H1 (cell line): ENCODE results near the gene SYNPR. TPM values are rescaled to one million over a fixed set of nuclear protein-coding genes. Genes with fewer than 3 reads are reported as not detected.

Experiments used
- CTCF ChIA-PET: fragments of 300-600 bp; sonication (Branson Sonifier 250); formaldehyde crosslinking; loops from one replicate; lab custom pipeline; 2021; ENCODE audit not compliant: partially characterized antibody; lab: Charles Lee
- POLR2A ChIA-PET: fragments of 300-600 bp; sonication (Branson Sonifier 250); formaldehyde crosslinking; loops from one replicate; lab custom pipeline; 2021; ENCODE audit warnings: inconsistent platforms; ENCODE audit not compliant: partially characterized antibody; lab: Charles Lee
- DNase-seq, 2 experiments: peaks; one replicate each; pipeline versions ENCODE4 v3.0.0 to v3.0.0-alpha.2; 2010 to 2022; ENCODE audit warnings: low spot score in 2 of 2, low read depth in 1 of 2, mixed read lengths in 1 of 2
- FAIRE-seq: peaks from 2 replicates; lab custom pipeline; 2011; peaks lifted over from hg19 to GRCh38; lab: Jason Lieb, UNC
- H2AFZ ChIP-seq: 2 replicates; pipeline ENCODE4 v1.8.1; 2012; ENCODE audit warnings: low read length, inconsistent platforms
- H2AK5ac ChIP-seq: 2 replicates; pipeline ENCODE4 v1.6.1; 2013; ENCODE audit warnings: low read depth, low read length
- H2BK120ac ChIP-seq: replicated peaks from 2 replicates; pipeline ENCODE3; 2013; ENCODE audit warnings: low read depth, low read length, inconsistent platforms
- H2BK12ac ChIP-seq: 2 replicates; pipeline ENCODE4 v1.6.1; 2013; ENCODE audit warnings: low read depth, low read length
- H2BK15ac ChIP-seq: 2 replicates; pipeline ENCODE4 v1.6.1; 2013; ENCODE audit warnings: low read length
- H2BK20ac ChIP-seq: 2 replicates; pipeline ENCODE4 v1.6.1; 2013; ENCODE audit warnings: low read length
- H2BK5ac ChIP-seq: 2 replicates; pipeline ENCODE4 v1.6.1; 2013; ENCODE audit warnings: low read depth, low read length
- H3K14ac ChIP-seq: 2 replicates; pipeline ENCODE4 v1.6.1; 2013; ENCODE audit warnings: inconsistent platforms; ENCODE audit not compliant: insufficient read length
- H3K18ac ChIP-seq: 2 replicates; pipeline ENCODE4 v1.6.1; 2013; ENCODE audit warnings: low read length; ENCODE audit errors: extremely low read depth
- H3K23ac ChIP-seq: 2 replicates; pipeline ENCODE4 v1.6.1; 2013; ENCODE audit warnings: inconsistent platforms; ENCODE audit not compliant: insufficient read length
- H3K23me2 ChIP-seq: 2 replicates; pipeline ENCODE4 v1.6.1; 2013; ENCODE audit warnings: low read depth, low read length
- H3K27ac ChIP-seq: 2 replicates; pipeline ENCODE4 v1.6.1; 2011; ENCODE audit warnings: low read depth, low read length, inconsistent platforms
- H3K27me3 ChIP-seq, 4 experiments: replicated peaks in 1 of 4; 1 replicate in 1 of 4; 2 replicates in 3 of 4; pipeline versions ENCODE4 v1.6.1 to v1.8.1; 2011 to 2013; ENCODE audit warnings: low read length in 3 of 4, mild to moderate bottlenecking in 3 of 4, inconsistent platforms in 2 of 4, mixed read lengths in 2 of 4, moderate library complexity in 1 of 4; ENCODE audit not compliant: control insufficient read depth in 3 of 4, insufficient read depth in 3 of 4; ENCODE audit errors: extremely low read depth in 1 of 4
- H3K36me3 ChIP-seq, 4 experiments: 2 replicates each; pipeline versions ENCODE4 v1.6.1 to v1.8.1; 2011 to 2013; ENCODE audit warnings: mild to moderate bottlenecking in 4 of 4, low read length in 3 of 4, moderate library complexity in 2 of 4, control low read depth in 1 of 4, inconsistent platforms in 1 of 4; ENCODE audit not compliant: insufficient read depth in 4 of 4, control insufficient read depth in 2 of 4
- H3K4ac ChIP-seq: replicated peaks from 2 replicates; pipeline ENCODE3; 2013; ENCODE audit warnings: low read length, low read depth, mixed read lengths, inconsistent platforms; ENCODE audit not compliant: insufficient read length
- H3K4me1 ChIP-seq, 4 experiments: replicated peaks in 1 of 4; 1 replicate in 1 of 4; 2 replicates in 3 of 4; pipeline versions ENCODE4 v1.6.1 to v1.8.1; 2011 to 2013; ENCODE audit warnings: low read length in 3 of 4, inconsistent platforms in 2 of 4, mixed read lengths in 1 of 4; ENCODE audit not compliant: insufficient read depth in 4 of 4, control insufficient read depth in 3 of 4
- H3K4me2 ChIP-seq, 2 experiments: 2 replicates each; pipeline versions ENCODE4 v1.6.1 to v1.8.1; 2011 to 2013; ENCODE audit warnings: low read depth in 2 of 2, low read length in 2 of 2, control low read depth in 1 of 2, inconsistent platforms in 1 of 2, mild to moderate bottlenecking in 1 of 2; ENCODE audit not compliant: insufficient read depth in 1 of 2
- H3K4me3 ChIP-seq, 4 experiments: fragments of 200-600, 300-600 bp in 1 of 4; sonication (generic), shearing (Covaris generic), sonication (Bioruptor Twin) in 1 of 4; 2 replicates each; pipeline versions ENCODE4 v1.5.1 to v1.8.1; 2011 to 2016; ENCODE audit warnings: low read length in 4 of 4, low read depth in 3 of 4, control low read depth in 2 of 4, inconsistent platforms in 2 of 4, mild to moderate bottlenecking in 2 of 4, mixed read lengths in 1 of 4, moderate library complexity in 1 of 4; ENCODE audit not compliant: insufficient read depth in 2 of 4; ENCODE audit errors: extremely low read depth in 1 of 4
- H3K56ac ChIP-seq: replicated peaks from 2 replicates; pipeline ENCODE3; 2013; ENCODE audit warnings: low read depth, mild to moderate bottlenecking, mixed read lengths, low read length, inconsistent platforms; ENCODE audit not compliant: insufficient read length
- H3K79me1 ChIP-seq: 2 replicates; pipeline ENCODE4 v1.6.1; 2013; ENCODE audit warnings: low read depth, low read length, control low read depth
- H3K79me2 ChIP-seq, 2 experiments: 2 replicates each; pipeline versions ENCODE4 v1.6.1 to v1.8.1; 2012 to 2013; ENCODE audit warnings: low read length in 2 of 2, mild to moderate bottlenecking in 2 of 2, inconsistent platforms in 1 of 2; ENCODE audit not compliant: insufficient read depth in 2 of 2, control insufficient read depth in 1 of 2
- H3K9ac ChIP-seq, 4 experiments: replicated peaks in 1 of 4; 1 replicate in 1 of 4; 2 replicates in 3 of 4; pipeline versions ENCODE4 v1.6.1 to v1.8.1; 2011 to 2013; ENCODE audit warnings: low read depth in 3 of 4, low read length in 3 of 4, control low read depth in 2 of 4, mild to moderate bottlenecking in 2 of 4, moderate library complexity in 2 of 4, inconsistent platforms in 1 of 4; ENCODE audit errors: extremely low read depth in 1 of 4
- H3K9me3 ChIP-seq, 2 experiments: 2 replicates each; pipeline versions ENCODE4 v1.6.1 to v1.8.1; 2012 to 2013; ENCODE audit warnings: mild to moderate bottlenecking in 2 of 2, moderate library complexity in 2 of 2, control low read depth in 1 of 2, inconsistent platforms in 1 of 2, low read depth in 1 of 2, low read length in 1 of 2, mixed read lengths in 1 of 2; ENCODE audit not compliant: insufficient read depth in 2 of 2
- H4K20me1 ChIP-seq, 2 experiments: replicated peaks in 1 of 2; 2 replicates each; pipeline versions ENCODE3 to v1.8.1; 2011 to 2013; ENCODE audit warnings: inconsistent platforms in 2 of 2, low read length in 2 of 2, mild to moderate bottlenecking in 1 of 2; ENCODE audit not compliant: insufficient read depth in 2 of 2, control insufficient read depth in 1 of 2
- H4K5ac ChIP-seq: 2 replicates; pipeline ENCODE4 v1.6.1; 2013; ENCODE audit warnings: low read length, low read depth, mixed read lengths, inconsistent platforms; ENCODE audit not compliant: insufficient read length
- H4K8ac ChIP-seq: 2 replicates; pipeline ENCODE4 v1.8.0; 2013; ENCODE audit warnings: mild to moderate bottlenecking, moderate library complexity, low read length, inconsistent platforms; ENCODE audit not compliant: insufficient read depth; ENCODE audit errors: extremely low read depth
- H4K91ac ChIP-seq: replicated peaks from 2 replicates; pipeline ENCODE3; 2013; ENCODE audit warnings: low read length, mixed read lengths, inconsistent platforms; ENCODE audit not compliant: insufficient read length
- ATF3 ChIP-seq: IDR thresholded peaks from 2 replicates; pipeline ENCODE4 v1.6.1; 2011; ENCODE audit warnings: low read depth, mild to moderate bottlenecking, low read length; ENCODE audit not compliant: insufficient read depth
- BCL11A ChIP-seq, 2 experiments: IDR thresholded peaks; one replicate each; pipeline ENCODE4 v1.6.1; 2011; ENCODE audit warnings: low read depth in 2 of 2, low read length in 2 of 2, mild to moderate bottlenecking in 2 of 2
- CEBPB ChIP-seq: IDR thresholded peaks from 2 replicates; pipeline ENCODE4 v1.6.1; 2012; ENCODE audit warnings: low read depth, low read length
- CREB1 ChIP-seq: IDR thresholded peaks from 2 replicates; pipeline ENCODE4 v1.6.1; 2012; ENCODE audit warnings: inconsistent platforms
- CTBP2 ChIP-seq: IDR thresholded peaks from 2 replicates; pipeline ENCODE4 v1.7.0; 2011; ENCODE audit warnings: borderline replicate concordance, mild to moderate bottlenecking, moderate library complexity, mixed read lengths, low read length; ENCODE audit not compliant: insufficient read depth, insufficient read length
- E2F6 ChIP-seq: IDR thresholded peaks from 2 replicates; pipeline ENCODE4 v1.6.1; 2012; ENCODE audit warnings: inconsistent platforms
- RBBP5 ChIP-seq: IDR thresholded peaks from 2 replicates; pipeline ENCODE4 v1.7.1; 2012; ENCODE audit warnings: low read depth, mild to moderate bottlenecking, inconsistent platforms, low read length, moderate library complexity, borderline replicate concordance
- SIN3A ChIP-seq, 2 experiments: IDR thresholded peaks in 1 of 2; conservative IDR thresholded peaks in 1 of 2; 2 replicates each; pipeline ENCODE4 v1.6.1; 2011 to 2012; ENCODE audit warnings: low read length in 2 of 2, improper control_type of control experiment in 1 of 2, low read depth in 1 of 2, mild to moderate bottlenecking in 1 of 2
- SIX5 ChIP-seq: IDR thresholded peaks from 2 replicates; pipeline ENCODE4 v1.6.1; 2011; ENCODE audit warnings: mild to moderate bottlenecking, low read depth, low read length
- TBP ChIP-seq: IDR thresholded peaks from 2 replicates; pipeline ENCODE4 v1.6.1; 2011; ENCODE audit warnings: low read depth, low read length, improper control_type of control experiment
- WGBS, 2 experiments: shearing (Covaris generic) in 1 of 2; methylation state at CpG; one replicate each; pipeline versions ENCODE4 v1.1.6 to v1.1.7; 2013 to 2015; ENCODE audit warnings: low lambda C conversion rate in 2 of 2, mixed read lengths in 2 of 2, inconsistent platforms in 1 of 2, low coverage in 1 of 2, missing lambda C conversion rate in 1 of 2; ENCODE audit not compliant: insufficient replicate concordance in 2 of 2, insufficient coverage in 1 of 2, insufficient read length in 1 of 2; ENCODE audit errors: extremely low coverage in 1 of 2, missing lambda C conversion rate in 1 of 2; 5-methylcytosine and 5-hydroxymethylcytosine counted together
- polyA plus RNA-seq, 7 experiments: library from polyadenylated mRNA; depleted of rRNA in 3 of 7; stranded (reverse) in 5 of 7; unstranded in 2 of 7; fragments of >200 nt in 5 of 7; fragments of 200-250 nt in 2 of 7; gene quantifications; 1 replicate in 5 of 7; 2 replicates in 1 of 7; 4 replicates in 1 of 7; pipeline versions ENCODE4 v1.2.1 to v1.2.3, GENCODE V29; 2011 to 2013; ENCODE audit warnings: missing spikeins in 2 of 7, mixed read lengths in 2 of 7
- total RNA-seq: library from RNA; stranded (reverse); fragmentation: NEBNext Ultra II Directional; extraction: Animal tissue kit (Norgen Biotek cat#: 25700); gene quantifications from 2 replicates; pipeline ENCODE4 v1.2.1, GENCODE V29; 2021
- TF ChIP-seq, protein P1 (sequence below), 3 experiments: IDR thresholded peaks; 1 replicate in 2 of 3; 2 replicates in 1 of 3; pipeline versions ENCODE4 v1.5.1 to v1.6.1; 2011; ENCODE audit warnings: low read length in 3 of 3, mild to moderate bottlenecking in 3 of 3, inconsistent platforms in 2 of 3, low read depth in 1 of 3, moderate library complexity in 1 of 3; ENCODE audit not compliant: insufficient read depth in 1 of 3; ENCODE audit errors: control extremely low read depth in 1 of 3

The SYNPR gene
- total and polyA plus RNA-seq, 2 of the 8 experiments (the other 6 are each of a cell fraction or from before 2014, with no cell fraction given) = 0.39 to 0.99 TPM

GRCh38 chr3:63654931-63655330 is 376.8 kb downstream of the SYNPR start:
- Histone ChIP-seq H2BK120ac (no peak overlapping the region), H3K4ac (no peak overlapping the region), H2BK12ac (no peak overlapping the region), H4K5ac (no peak overlapping the region), H3K79me2 (no peaks in the 10 kb centered on the region), H2BK5ac (no peak overlapping the region), H3K14ac (no peak overlapping the region), H3K27me3 (no peaks in the 10 kb centered on the region), H3K36me3 (no peaks in the 10 kb centered on the region), H4K20me1 (no peaks in the 10 kb centered on the region), H3K18ac (no peak overlapping the region), H4K91ac (no peak overlapping the region), H3K27ac (no peak overlapping the region), H3K23me2 (no peaks in the 10 kb centered on the region; the same call in 1 of the 2 replicates), H3K9ac (no peak overlapping the region), H2AK5ac (no peak overlapping the region), H2AFZ (no peak overlapping the region), H3K56ac (no peak overlapping the region), H3K9me3 (no peaks in the 10 kb centered on the region), H4K8ac (no peak overlapping the region), H2BK15ac (no peak overlapping the region), H3K4me1 (no peaks in the 10 kb centered on the region), H3K4me2 (no peak overlapping the region), H3K23ac (no peak overlapping the region), H3K79me1 (no peaks in the 10 kb centered on the region), H2BK20ac (no peak overlapping the region), H3K4me3 (no peak overlapping the region)
- DNase-seq (no peak), FAIRE-seq (no peak)
- 93% methylated on average over 5 of the region's 5 CpGs; no CpG with 5 or more reads in 1 of the 2 experiments for WGBS, 2 experiments
- POLR2A ChIA-PET = no interaction called here
- CTCF ChIA-PET = no interaction called here
- TF ChIP-seq TBP (no peak), RBBP5 (no peak), E2F6 (no peak), SIX5 (no peak), SIN3A (conservative IDR thresholded peaks at IDR 0.05 in 1 of 2, IDR thresholded peaks at IDR 0.05 in 1 of 2; ENCODE audit: low read depth in 1 of 2, low read length in 2 of 2) (no peak), CEBPB (no peak), ATF3 (no peak), BCL11A (IDR thresholded peaks at IDR 0.05; ENCODE audit: low read depth in 2 of 2, low read length in 2 of 2) (no peak), CTBP2 (no peak), CREB1 (no peak)
- TF ChIP-seq, protein P1, sequence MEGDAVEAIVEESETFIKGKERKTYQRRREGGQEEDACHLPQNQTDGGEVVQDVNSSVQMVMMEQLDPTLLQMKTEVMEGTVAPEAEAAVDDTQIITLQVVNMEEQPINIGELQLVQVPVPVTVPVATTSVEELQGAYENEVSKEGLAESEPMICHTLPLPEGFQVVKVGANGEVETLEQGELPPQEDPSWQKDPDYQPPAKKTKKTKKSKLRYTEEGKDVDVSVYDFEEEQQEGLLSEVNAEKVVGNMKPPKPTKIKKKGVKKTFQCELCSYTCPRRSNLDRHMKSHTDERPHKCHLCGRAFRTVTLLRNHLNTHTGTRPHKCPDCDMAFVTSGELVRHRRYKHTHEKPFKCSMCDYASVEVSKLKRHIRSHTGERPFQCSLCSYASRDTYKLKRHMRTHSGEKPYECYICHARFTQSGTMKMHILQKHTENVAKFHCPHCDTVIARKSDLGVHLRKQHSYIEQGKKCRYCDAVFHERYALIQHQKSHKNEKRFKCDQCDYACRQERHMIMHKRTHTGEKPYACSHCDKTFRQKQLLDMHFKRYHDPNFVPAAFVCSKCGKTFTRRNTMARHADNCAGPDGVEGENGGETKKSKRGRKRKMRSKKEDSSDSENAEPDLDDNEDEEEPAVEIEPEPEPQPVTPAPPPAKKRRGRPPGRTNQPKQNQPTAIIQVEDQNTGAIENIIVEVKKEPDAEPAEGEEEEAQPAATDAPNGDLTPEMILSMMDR (IDR thresholded peaks at IDR 0.05; ENCODE audit: control extremely low read depth in 1 of 3, insufficient read depth in 1 of 3, low read depth in 1 of 3, low read length in 3 of 3) = no peak
